Measurements from ENCODE around the gene PHF3.

Gene PHF3, protein sequence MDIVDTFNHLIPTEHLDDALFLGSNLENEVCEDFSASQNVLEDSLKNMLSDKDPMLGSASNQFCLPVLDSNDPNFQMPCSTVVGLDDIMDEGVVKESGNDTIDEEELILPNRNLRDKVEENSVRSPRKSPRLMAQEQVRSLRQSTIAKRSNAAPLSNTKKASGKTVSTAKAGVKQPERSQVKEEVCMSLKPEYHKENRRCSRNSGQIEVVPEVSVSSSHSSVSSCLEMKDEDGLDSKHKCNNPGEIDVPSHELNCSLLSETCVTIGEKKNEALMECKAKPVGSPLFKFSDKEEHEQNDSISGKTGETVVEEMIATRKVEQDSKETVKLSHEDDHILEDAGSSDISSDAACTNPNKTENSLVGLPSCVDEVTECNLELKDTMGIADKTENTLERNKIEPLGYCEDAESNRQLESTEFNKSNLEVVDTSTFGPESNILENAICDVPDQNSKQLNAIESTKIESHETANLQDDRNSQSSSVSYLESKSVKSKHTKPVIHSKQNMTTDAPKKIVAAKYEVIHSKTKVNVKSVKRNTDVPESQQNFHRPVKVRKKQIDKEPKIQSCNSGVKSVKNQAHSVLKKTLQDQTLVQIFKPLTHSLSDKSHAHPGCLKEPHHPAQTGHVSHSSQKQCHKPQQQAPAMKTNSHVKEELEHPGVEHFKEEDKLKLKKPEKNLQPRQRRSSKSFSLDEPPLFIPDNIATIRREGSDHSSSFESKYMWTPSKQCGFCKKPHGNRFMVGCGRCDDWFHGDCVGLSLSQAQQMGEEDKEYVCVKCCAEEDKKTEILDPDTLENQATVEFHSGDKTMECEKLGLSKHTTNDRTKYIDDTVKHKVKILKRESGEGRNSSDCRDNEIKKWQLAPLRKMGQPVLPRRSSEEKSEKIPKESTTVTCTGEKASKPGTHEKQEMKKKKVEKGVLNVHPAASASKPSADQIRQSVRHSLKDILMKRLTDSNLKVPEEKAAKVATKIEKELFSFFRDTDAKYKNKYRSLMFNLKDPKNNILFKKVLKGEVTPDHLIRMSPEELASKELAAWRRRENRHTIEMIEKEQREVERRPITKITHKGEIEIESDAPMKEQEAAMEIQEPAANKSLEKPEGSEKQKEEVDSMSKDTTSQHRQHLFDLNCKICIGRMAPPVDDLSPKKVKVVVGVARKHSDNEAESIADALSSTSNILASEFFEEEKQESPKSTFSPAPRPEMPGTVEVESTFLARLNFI (N-terminal part only)

DNA sequence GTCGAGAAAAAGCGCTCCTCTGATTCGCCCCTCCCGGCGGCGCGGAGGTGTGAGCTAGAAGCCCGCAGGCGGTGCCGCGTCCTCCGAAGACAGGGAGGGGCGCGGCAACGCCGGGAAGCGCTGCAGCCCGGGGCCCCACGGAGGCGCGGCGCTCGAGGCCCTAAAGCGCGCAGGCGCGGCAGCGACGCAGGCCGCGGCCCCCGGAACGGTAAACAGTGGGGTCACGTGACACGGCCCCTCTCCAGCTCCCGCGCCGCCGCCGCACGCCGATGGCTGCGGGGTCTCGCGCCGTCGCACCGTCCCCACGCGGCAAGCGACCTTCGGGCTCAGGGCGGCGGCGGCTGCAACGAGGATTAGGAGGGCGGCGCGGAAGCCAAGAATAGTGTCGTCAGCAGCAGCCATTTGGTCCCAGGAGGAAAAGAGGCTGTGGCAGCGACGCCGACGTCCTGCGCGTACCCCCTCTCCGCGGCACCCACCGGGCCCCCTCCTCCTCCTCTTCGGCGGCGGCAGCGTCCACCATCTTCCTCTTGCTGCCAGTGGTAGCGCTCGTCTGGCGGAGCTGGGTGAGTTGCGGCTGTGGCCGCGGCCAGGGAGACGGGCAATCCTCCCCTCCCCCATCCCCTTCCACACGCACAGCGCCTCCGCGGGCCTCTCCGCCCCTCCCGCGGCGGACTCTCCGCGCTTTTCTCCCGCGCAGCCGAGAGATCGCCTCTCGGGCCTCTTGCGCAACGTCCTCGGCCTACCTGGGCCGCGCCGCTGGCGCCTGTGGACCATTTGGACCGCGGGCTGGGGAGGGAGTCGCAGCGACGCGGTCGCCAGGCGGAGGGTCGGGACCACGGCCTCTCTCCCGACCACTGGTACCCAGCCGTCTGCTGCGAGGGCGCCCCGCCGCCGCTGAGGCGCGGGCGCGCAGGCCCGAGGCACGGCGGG lies at the start of gene PHF3:
Gene PHF3 (plus strand): TSS at position 215 of the 930 bp plus-strand sequence. CDS start 10,750 bp downstream, outside the sequence.
- no peaks in the 10 kb centered on the region for H3K27me3 Mint-ChIP-seq
- H3K4me1 Mint-ChIP-seq (ENCODE audit: low read depth) = peaks cover 44% of the 10 kb centered on the region
- H3K27ac Mint-ChIP-seq = peak within 1 kb of the TSS; percentile 98
- H3K9me3 Mint-ChIP-seq = no peaks in the 10 kb centered on the region
- intact Hi-C loops (cut with micrococcal nuclease) = loop anchor here (1.0 to 5.0 kb wide), 3 partner anchors 39 to 283 kb away; no protein-coding TSS in a partner anchor
- peak within 1 kb of the TSS; percentile 91 for H3K4me3 Mint-ChIP-seq
- peaks cover 13% of the 10 kb centered on the region for H3K36me3 Mint-ChIP-seq (ENCODE audit: low read depth)

DNA sequence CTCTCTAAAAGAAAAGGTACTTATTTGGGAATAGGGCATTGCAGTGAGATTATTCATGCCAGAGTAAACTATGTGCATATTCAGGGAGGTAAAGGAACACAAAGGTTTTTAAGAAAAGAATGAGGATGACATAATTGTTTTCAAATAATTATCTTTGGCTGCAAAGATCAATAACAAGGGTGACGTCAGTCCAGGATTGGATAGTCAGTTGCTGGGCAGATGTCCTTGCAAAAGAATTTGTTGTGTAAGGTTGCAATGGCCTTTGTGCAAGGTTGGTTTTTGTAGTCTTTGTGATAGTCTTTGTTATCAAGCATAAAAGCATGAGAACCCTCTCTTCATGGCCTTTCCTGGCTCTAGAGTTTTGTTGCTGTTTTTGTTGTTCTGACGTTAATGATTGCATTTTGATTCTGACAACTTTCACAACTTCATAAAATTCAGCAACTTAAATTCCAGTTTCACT lies 45.6 kb upstream of the PHF3 start:
- Mint-ChIP-seq H3K27me3 (no peaks in the 10 kb centered on the region), H3K9me3 (no peaks in the 10 kb centered on the region), H3K4me3 (no peak overlapping the region), H3K36me3 (ENCODE audit: low read depth) (no peaks in the 10 kb centered on the region), H3K27ac (no peak overlapping the region), H3K4me1 (ENCODE audit: low read depth) (no peaks in the 10 kb centered on the region)
- intact Hi-C loops (cut with micrococcal nuclease) = no loop called here

DNA sequence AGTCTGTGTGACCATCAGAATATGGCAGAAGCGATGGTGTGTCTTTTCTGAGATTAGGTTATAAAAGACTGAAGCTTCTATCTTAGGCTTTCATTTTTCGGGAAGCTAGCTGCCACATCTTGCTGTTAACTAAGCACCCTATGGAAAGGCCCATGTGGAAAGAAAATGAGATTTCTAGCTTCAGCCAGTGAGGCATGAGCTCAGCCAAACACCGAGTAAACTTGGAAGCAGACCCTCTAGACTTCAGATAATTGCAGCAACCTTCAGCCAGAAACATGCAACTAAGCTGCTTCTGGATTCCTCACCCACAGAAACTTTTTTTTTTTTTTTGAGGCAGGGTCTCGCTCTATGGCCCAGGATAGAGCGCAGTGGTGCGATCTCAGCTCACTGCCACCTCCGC lies 42.7 kb upstream of the PHF3 start:
- Mint-ChIP-seq H3K4me3 (no peak overlapping the region), H3K9me3 (no peaks in the 10 kb centered on the region), H3K4me1 (ENCODE audit: low read depth) (peaks cover 2% of the 10 kb centered on the region), H3K27me3 (peaks cover under 1% of the 10 kb centered on the region), H3K27ac (no peak overlapping the region), H3K36me3 (ENCODE audit: low read depth) (no peaks in the 10 kb centered on the region)
- intact Hi-C loops (cut with micrococcal nuclease) = no loop called here

DNA sequence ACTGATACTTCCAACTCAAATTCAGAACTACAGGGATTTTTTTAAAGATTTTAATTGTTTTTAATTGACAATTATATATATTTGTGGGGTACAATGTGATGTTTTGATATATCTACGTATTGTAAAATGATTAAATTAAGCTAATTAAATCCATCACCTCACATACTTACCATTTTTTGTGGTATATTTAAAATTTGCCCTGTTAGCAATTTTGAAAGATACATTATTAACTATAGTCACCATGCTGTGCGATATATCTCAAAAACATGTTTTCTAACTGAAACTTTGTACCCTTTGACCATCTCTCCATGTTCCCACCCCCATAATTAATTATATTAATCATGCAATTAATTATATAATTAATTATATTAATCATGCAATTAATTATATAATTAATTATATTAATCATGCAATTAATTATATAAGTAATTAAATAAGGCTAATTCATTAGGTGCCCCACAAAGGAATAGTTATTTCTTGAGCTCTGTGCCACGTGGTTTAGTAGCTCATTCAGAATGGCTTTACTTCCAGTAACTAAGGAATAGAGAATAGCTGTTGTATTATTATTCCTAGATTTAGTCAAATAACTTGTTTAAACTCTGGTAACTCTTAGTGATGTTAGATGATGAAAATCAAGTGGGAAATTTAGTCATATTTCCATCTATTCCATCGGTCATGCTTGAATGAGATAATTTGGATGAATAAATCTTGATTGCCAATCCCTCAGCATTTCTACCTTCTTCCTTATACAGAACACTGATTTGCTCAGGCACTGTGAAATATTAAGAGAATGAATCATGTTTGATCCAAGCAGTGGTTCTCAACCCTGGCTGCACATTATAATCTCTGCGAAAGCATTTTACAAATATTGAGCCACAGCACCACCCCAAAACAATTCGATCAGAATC lies 38.2 kb upstream of the PHF3 start:
- Mint-ChIP-seq H3K4me1 (ENCODE audit: low read depth) (peaks cover 9% of the 10 kb centered on the region), H3K27me3 (peaks cover 5% of the 10 kb centered on the region), H3K27ac (no peak overlapping the region), H3K4me3 (peak overlapping the region; percentile 74), H3K36me3 (ENCODE audit: low read depth) (no peaks in the 10 kb centered on the region), H3K9me3 (no peaks in the 10 kb centered on the region)
- intact Hi-C loops (cut with micrococcal nuclease) = loop anchor here (2.0 to 5.0 kb wide), 3 partner anchors 40 to 167 kb away; partner anchors contain the start of gene PHF3

DNA sequence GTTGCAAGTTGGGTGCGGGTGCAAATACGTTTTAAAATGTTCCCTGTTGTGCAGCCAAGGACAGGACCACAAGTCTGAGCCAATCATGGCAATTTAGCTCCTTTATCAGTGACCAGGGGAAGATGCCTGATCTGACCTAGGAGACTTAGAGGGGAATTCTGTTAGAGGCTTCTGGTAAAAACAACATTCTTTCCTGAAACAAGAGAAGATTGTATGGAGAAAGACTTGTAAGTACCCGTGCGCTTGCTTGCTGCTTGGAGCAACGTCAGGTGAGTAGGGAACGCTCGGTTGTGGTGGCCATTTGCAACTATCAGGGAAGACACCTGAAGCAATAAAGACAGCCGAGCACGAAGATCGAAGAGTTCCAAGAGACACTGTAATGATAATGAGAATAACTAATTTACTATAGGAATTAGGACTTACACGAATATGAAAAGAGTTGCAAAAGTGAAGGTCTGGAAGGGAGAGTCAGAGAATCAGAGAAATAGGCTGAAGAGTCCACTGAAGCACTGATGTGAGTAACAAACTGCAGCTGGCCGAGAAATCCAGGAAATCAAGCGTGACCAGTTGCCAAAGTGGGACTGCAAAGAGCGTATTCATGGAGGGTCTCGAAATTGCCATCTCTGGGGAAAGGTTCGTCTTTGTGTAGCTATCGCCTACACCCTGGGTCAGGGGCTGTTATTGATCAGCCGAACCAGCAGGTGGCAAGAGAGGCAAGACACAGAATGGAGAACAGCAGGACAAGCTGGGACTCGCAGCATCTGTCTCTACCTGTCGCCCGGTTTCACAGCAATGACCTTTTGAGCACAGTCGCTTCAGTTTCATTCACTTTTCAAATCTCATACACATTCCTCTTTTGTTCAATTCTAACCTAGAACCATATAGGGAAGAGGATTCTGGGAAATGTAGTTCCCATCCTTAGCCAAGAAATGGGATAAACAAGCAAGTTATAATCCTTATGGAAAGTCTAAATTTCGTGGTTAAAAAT lies 37.3 kb upstream of the PHF3 start:
- Mint-ChIP-seq H3K4me3 (peak overlapping the region; percentile 74), H3K36me3 (ENCODE audit: low read depth) (no peaks in the 10 kb centered on the region), H3K4me1 (ENCODE audit: low read depth) (peaks cover 9% of the 10 kb centered on the region), H3K27ac (no peak overlapping the region), H3K27me3 (peaks cover 5% of the 10 kb centered on the region), H3K9me3 (no peaks in the 10 kb centered on the region)
- intact Hi-C loops (cut with micrococcal nuclease) = loop anchor here (2.0 to 5.0 kb wide), 3 partner anchors 39 to 166 kb away; partner anchors contain the start of gene PHF3

DNA sequence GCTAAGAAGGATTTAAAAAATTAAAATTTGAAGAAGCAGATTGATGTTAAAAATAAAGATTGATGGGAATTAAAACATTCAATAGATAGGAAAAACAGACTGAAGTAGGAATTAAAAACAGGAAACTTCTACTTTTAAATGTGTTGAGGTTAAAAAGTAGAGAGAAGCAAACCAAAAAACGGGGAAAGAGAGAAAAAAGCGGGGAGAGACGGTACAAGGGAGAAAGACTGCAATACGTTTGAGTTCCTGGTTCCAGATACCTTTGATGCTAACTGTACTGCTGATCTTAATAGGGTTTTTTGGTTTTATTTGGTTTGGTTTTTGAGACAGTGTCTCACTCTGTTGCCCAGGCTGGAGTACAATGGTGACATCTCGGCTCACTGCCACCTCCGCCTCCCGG lies 36.4 kb upstream of the PHF3 start:
- H3K27ac Mint-ChIP-seq = no peak overlapping the region
- H3K36me3 Mint-ChIP-seq (ENCODE audit: low read depth) = no peaks in the 10 kb centered on the region
- H3K4me3 Mint-ChIP-seq = no peak overlapping the region
- peaks cover 5% of the 10 kb centered on the region for H3K27me3 Mint-ChIP-seq
- intact Hi-C loops (cut with micrococcal nuclease) = loop anchor here (2.0 to 5.0 kb wide), 3 partner anchors 38 to 166 kb away; partner anchors contain the start of gene PHF3
- H3K9me3 Mint-ChIP-seq = no peaks in the 10 kb centered on the region
- peaks cover 9% of the 10 kb centered on the region for H3K4me1 Mint-ChIP-seq (ENCODE audit: low read depth)

DNA sequence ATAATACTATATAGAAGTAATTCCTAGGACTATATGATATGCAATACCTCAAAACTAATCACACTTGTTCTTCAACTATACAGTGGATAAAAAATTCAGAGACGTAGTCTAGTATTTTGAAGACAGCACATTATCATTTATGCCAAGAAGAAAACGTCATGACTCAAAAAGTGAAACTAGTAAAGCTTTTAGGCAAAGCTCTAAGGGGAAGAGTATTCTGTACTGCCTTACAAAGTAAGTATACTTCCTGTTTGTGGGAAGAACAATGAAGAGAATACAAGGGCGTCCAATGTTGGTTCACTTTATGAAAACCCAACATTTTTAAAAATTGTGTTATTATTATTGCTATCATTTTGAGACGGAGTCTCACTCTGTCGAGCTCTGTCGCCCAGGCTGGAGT lies 35.5 kb upstream of the PHF3 start:
- Mint-ChIP-seq H3K9me3 (no peaks in the 10 kb centered on the region), H3K4me1 (ENCODE audit: low read depth) (peaks cover 9% of the 10 kb centered on the region), H3K36me3 (ENCODE audit: low read depth) (no peaks in the 10 kb centered on the region), H3K27me3 (peaks cover 5% of the 10 kb centered on the region), H3K4me3 (no peak overlapping the region), H3K27ac (no peak overlapping the region)
- intact Hi-C loops (cut with micrococcal nuclease) = no loop called here

DNA sequence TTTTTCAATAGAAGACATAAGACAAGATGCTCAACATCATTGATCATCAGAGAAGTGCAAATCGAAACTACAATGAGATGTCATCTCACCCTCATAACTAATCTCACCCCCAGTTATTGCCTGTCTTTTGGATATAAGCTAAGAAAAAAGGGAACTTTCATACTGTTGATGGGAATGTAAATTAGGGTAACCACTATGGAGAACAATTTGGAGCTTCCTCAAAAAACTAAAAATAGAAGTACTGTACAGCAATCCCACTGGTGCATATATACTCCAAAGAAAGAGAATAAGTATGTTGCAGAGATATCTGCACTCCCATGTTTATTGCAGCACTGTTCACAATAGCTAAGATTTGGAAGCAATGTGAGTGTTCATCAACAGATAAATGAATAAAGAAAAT lies 26.4 kb upstream of the PHF3 start:
- Mint-ChIP-seq H3K27ac (no peak overlapping the region), H3K27me3 (peaks cover 3% of the 10 kb centered on the region), H3K4me3 (no peak overlapping the region), H3K4me1 (ENCODE audit: low read depth) (no peaks in the 10 kb centered on the region), H3K9me3 (no peaks in the 10 kb centered on the region), H3K36me3 (ENCODE audit: low read depth) (no peaks in the 10 kb centered on the region)
- intact Hi-C loops (cut with micrococcal nuclease) = no loop called here

DNA sequence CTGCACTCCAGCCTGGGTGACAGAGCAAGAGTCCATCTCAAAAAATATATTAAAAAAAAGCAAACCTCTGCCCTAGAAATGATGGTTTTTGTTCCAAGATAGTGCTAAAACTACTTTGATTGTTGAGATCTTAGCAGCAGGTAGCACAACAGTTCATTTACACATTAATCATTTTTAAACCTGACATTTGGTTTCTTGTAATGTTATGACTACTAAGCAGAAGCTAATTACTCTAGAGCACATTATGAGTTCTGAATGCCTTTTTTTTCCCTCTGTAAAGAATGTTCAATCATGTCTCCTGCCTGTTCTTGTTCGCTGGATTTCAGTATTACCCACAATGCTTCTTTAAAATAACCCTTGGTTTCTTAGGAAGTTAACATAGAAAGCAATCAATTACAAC lies 24.7 kb upstream of the PHF3 start:
- Mint-ChIP-seq H3K9me3 (no peaks in the 10 kb centered on the region), H3K4me1 (ENCODE audit: low read depth) (no peaks in the 10 kb centered on the region), H3K36me3 (ENCODE audit: low read depth) (no peaks in the 10 kb centered on the region), H3K4me3 (no peak overlapping the region), H3K27me3 (peaks cover 3% of the 10 kb centered on the region), H3K27ac (no peak overlapping the region)
- intact Hi-C loops (cut with micrococcal nuclease) = no loop called here

DNA sequence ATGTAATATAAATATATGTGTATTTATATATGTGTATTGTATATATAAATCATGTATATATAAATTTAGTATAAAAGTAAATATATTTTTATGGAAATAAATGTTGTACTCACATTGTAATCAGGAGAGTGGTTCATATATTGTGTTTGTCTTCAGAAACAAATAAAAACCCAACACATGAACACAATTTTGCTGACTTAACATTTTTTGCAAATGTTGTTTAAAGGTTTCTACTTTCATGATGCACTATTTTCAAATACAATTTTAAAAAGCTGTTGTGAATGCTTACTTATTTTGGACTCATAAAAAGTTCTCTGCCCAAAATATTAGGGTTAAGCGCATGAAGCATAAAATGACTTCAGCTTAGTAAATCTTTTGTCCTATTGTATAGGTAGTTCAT lies 24.0 kb upstream of the PHF3 start:
- no peaks in the 10 kb centered on the region for H3K36me3 Mint-ChIP-seq (ENCODE audit: low read depth)
- H3K4me1 Mint-ChIP-seq (ENCODE audit: low read depth) = no peaks in the 10 kb centered on the region
- peaks cover 3% of the 10 kb centered on the region for H3K27me3 Mint-ChIP-seq
- intact Hi-C loops (cut with micrococcal nuclease) = no loop called here
- H3K9me3 Mint-ChIP-seq = no peaks in the 10 kb centered on the region
- H3K4me3 Mint-ChIP-seq = no peak overlapping the region
- H3K27ac Mint-ChIP-seq = no peak overlapping the region

DNA sequence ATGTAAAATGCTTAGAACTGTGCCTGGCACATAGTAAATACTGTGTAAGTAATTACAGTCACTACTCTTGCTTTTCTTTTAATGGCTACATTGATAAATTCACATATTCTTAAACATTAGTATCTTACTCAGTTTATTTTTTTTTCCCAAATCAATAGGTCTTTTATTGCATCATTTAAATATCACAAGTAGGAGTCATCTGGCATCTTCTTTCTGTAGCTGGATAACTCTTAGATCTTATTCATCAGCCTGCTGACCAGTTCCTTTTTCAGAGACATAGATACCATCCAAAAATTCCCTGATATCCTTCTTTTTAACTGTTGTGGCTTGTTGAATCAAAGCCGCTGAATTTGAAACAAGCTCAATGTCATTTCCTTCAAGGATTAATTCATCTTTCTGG lies 20.0 kb upstream of the PHF3 start:
- no peaks in the 10 kb centered on the region for H3K9me3 Mint-ChIP-seq
- H3K4me1 Mint-ChIP-seq (ENCODE audit: low read depth) = no peaks in the 10 kb centered on the region
- peaks cover 6% of the 10 kb centered on the region for H3K27me3 Mint-ChIP-seq

More for the DNA sequence above, 20.0 kb upstream of the PHF3 start:
- Mint-ChIP-seq H3K4me3 (no peak overlapping the region), H3K27ac (no peak overlapping the region), H3K36me3 (ENCODE audit: low read depth) (no peaks in the 10 kb centered on the region)
- intact Hi-C loops (cut with micrococcal nuclease) = loop anchor here (2.0 kb wide), 1 partner anchor 13 kb away; no protein-coding TSS in a partner anchor

All from dendritic cell treated with granulocyte-macrophage colony-stimulating factor and Interleukin-4, amounts not matched to agents 40 ng/mL and 50 ng/mL, for 4 days (primary cell).